Effector memory CD8-positive, alpha-beta T cell (primary cell): Measurements from ENCODE around the gene PTBP3.

ENCODE experiments used
- ATAC-seq: fragments of 150-1000 bp; cut with Tn5 transposase; replicated peaks from 2 replicates; pipeline ENCODE4 v1.10.0; 2021; ENCODE audit warnings: mild to moderate bottlenecking, moderate library complexity
- DNase-seq, 3 experiments: peaks; one replicate each; pipeline ENCODE4 v3.0.0; 2021
- H3K27ac Mint-ChIP-seq, 2 donors: one replicate each; pipeline ENCODE4 v1.8.0; 2022; ENCODE audit warnings: mild to moderate bottlenecking in 2 of 2, mixed read lengths in 2 of 2, moderate library complexity in 2 of 2
- H3K27me3 Mint-ChIP-seq, 2 donors: one replicate each; pipeline ENCODE4 v1.8.0; 2022; ENCODE audit warnings: mixed read lengths in 2 of 2
- H3K36me3 Mint-ChIP-seq: one replicate; pipeline ENCODE4 v1.8.0; 2022; ENCODE audit warnings: mild to moderate bottlenecking, moderate library complexity, mixed read lengths; ENCODE audit not compliant: insufficient read depth
- H3K4me1 Mint-ChIP-seq, 2 donors: one replicate each; pipeline ENCODE4 v1.8.0; 2022; ENCODE audit warnings: low read depth in 2 of 2, mixed read lengths in 2 of 2
- H3K4me3 Mint-ChIP-seq, 2 donors: one replicate each; pipeline ENCODE4 v1.8.0; 2022; ENCODE audit warnings: mild to moderate bottlenecking in 2 of 2, mixed read lengths in 2 of 2, moderate library complexity in 2 of 2
- H3K9me3 Mint-ChIP-seq, 2 donors: one replicate each; pipeline ENCODE4 v1.8.0; 2022; ENCODE audit warnings: mixed read lengths in 2 of 2

PTBP3 gene

DNA sequence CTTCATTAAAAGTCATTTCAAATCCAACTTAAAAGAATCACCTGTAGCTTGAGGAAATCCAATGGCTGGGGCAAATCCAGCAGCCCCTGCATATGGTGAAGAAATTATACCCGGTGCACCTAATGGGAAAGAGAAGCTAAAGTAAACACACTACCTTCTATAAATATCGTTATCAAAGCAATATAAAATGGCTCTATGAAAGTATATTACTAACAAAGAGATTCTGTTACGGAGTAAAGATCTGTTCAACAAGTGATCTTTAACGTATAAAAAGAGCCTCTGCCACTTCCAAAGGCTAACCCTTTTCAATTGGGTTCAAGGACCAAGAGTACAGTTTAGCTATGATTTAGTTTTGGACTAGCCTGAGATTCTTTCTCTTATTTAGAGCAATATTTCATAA lies 98.6 kb downstream of the PTBP3 start:
- Mint-ChIP-seq H3K4me3 (no peak overlapping the region), H3K9me3 (no peaks in the 10 kb centered on the region), H3K36me3 (peaks cover 13% of the 10 kb centered on the region), H3K27me3 (no peaks in the 10 kb centered on the region), H3K27ac (no peak overlapping the region), H3K4me1 (peaks cover 3 to 8% of the 10 kb centered on the region in 2 donors)
- no peak for ATAC-seq
- DNase-seq: no peak

- Mint-ChIP-seq H3K4me1 (peaks cover 0 to 8% of the 10 kb centered on the region in 2 donors), H3K4me3 (no peak overlapping the region), H3K9me3 (no peaks in the 10 kb centered on the region), H3K36me3 (peaks cover 20% of the 10 kb centered on the region), H3K27me3 (no peaks in the 10 kb centered on the region), H3K27ac (peak overlapping the region in 1 of 2 donors; percentile 56)
- ATAC-seq (no peak), DNase-seq (no peak)
Measured at GRCh38 chr9:112233769-112234168, 99.7 kb downstream of the PTBP3 start.

DNA sequence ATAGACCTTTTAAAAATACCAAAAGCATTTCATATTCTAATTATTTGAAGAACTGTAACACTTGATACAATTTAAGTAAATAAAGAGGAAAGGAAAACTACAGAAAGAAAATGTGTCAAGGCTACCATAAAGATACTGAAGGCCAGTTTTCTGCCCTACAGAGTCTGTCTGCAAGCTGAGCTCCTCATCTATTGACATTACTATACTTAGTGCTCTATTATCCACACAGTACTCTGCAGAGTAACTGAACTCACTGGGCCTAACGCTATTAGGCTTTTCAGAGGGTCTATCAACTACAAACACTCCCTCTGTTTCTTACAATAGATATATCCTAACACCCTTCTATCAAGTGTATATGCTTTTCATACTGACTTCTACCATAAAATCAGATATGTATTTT lies 101.2 kb downstream of the PTBP3 start:
- H3K27ac Mint-ChIP-seq: peak overlapping the region; percentile 7 to 72
- H3K4me3 Mint-ChIP-seq: no peak overlapping the region
- H3K9me3 Mint-ChIP-seq: no peaks in the 10 kb centered on the region
- H3K4me1 Mint-ChIP-seq: no peaks in the 10 kb centered on the region
- H3K36me3 Mint-ChIP-seq: peaks cover 28% of the 10 kb centered on the region
- H3K27me3 Mint-ChIP-seq: no peaks in the 10 kb centered on the region
- DNase-seq: no peak
- ATAC-seq: no peak

DNA sequence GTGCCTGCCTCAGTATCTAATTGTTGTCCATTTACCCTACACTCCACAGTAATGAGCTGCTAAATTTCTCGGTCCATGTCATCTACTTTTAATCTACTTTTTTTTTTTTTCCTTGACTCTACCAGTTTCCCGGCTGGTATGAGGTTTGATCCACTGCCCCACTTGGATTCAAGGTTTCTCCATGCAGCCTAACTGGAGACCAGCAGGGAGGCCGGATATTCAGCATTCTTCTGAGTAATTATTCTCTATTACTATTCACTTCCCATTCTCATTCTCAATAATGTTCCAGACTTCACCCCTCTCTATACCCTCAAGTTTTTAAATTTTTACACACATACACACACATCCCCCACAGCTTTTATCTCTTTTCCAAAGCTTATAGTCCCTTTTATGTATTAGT lies 107.3 kb downstream of the PTBP3 start:
- Mint-ChIP-seq H3K4me3 (no peak overlapping the region), H3K9me3 (no peaks in the 10 kb centered on the region), H3K27me3 (no peaks in the 10 kb centered on the region), H3K36me3 (peaks cover 71% of the 10 kb centered on the region), H3K4me1 (peaks cover 1 to 8% of the 10 kb centered on the region in 2 donors), H3K27ac (peak overlapping the region in 1 of 2 donors; percentile 21)
- no peak for DNase-seq
- ATAC-seq: no peak

- Mint-ChIP-seq H3K36me3 (peaks cover 71% of the 10 kb centered on the region), H3K4me3 (no peak overlapping the region), H3K4me1 (peaks cover 5 to 17% of the 10 kb centered on the region in 2 donors), H3K27me3 (no peaks in the 10 kb centered on the region), H3K27ac (peak overlapping the region; percentile 39 to 64), H3K9me3 (no peaks in the 10 kb centered on the region)
- DNase-seq: no peak
- ATAC-seq: no peak
Measured at GRCh38 chr9:112224401-112225289, 108.8 kb downstream of the PTBP3 start.

- ATAC-seq: peak; percentile 65
- H3K9me3 Mint-ChIP-seq: no peaks in the 10 kb centered on the region
- H3K4me1 Mint-ChIP-seq: peaks cover 8 to 38% of the 10 kb centered on the region in 2 donors
- peak in 1 of 3 experiments; percentile 3 for DNase-seq
- H3K4me3 Mint-ChIP-seq: peak overlapping the region; percentile 52 to 56
- H3K27ac Mint-ChIP-seq: peak overlapping the region; percentile 72 to 95
- no peaks in the 10 kb centered on the region for H3K27me3 Mint-ChIP-seq
- H3K36me3 Mint-ChIP-seq: peaks cover 47% of the 10 kb centered on the region
Measured at GRCh38 chr9:112218908-112219307, 114.5 kb downstream of the PTBP3 start.

DNA sequence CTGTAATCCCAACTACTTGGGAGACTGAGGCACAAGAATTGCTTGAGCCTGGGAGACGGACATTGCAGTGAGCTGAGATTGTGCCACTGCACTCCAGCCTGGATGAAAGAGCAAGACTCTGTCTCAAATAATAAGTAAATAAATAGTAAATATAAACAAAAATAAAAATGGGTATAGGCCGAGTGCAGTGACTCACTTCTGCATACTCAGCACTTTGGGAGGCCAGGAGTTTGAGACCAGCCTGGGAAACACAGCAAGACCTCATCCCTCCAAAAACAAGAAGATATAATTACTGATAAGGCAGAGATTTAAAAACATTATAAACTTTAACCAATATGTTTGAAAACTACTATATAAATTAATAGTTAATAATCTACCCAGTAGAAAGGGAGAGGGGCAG lies 120.5 kb downstream of the PTBP3 start:
- no peak for DNase-seq
- ATAC-seq: no peak
- Mint-ChIP-seq H3K9me3 (peaks cover 0 to 6% of the 10 kb centered on the region in 2 donors), H3K27me3 (no peaks in the 10 kb centered on the region), H3K36me3 (peaks cover 35% of the 10 kb centered on the region), H3K4me3 (no peak overlapping the region), H3K27ac (no peak overlapping the region), H3K4me1 (peaks cover 0 to 6% of the 10 kb centered on the region in 2 donors)

- H3K4me3 Mint-ChIP-seq: no peak overlapping the region
- peaks cover 0 to 12% of the 10 kb centered on the region in 2 donors for H3K9me3 Mint-ChIP-seq
- DNase-seq: no peak
- no peak overlapping the region for H3K27ac Mint-ChIP-seq
- peaks cover 0 to 2% of the 10 kb centered on the region in 2 donors for H3K4me1 Mint-ChIP-seq
- H3K27me3 Mint-ChIP-seq: no peaks in the 10 kb centered on the region
- peaks cover 22% of the 10 kb centered on the region for H3K36me3 Mint-ChIP-seq
- ATAC-seq: no peak
Measured at GRCh38 chr9:112207451-112207850, 126.0 kb downstream of the PTBP3 start.

DNA sequence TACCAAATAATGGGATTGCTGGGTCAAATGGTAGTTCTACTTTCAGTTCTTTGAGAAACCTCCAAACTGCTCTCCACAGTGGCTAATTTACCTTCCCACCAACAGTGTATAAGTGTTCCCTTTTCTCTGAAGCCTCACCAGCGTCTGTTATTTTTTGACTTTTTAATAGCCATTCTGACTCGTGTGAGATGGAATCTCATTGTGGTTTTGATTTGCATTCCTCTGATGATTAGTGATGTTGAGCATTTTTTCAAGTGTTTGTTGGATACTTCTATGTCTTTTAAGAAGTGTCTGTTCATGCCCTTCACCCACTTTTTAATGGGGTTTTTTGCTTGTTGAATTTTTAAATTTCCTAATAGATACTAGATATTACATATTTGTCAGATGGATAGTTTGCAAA lies 129.9 kb downstream of the PTBP3 start:
- H3K4me1 Mint-ChIP-seq: peaks cover 0 to 5% of the 10 kb centered on the region in 2 donors
- ATAC-seq (no peak), DNase-seq (no peak)
- peaks cover 0 to 12% of the 10 kb centered on the region in 2 donors for H3K9me3 Mint-ChIP-seq
- peaks cover 3% of the 10 kb centered on the region for H3K36me3 Mint-ChIP-seq
- H3K27ac Mint-ChIP-seq: no peak overlapping the region
- H3K27me3 Mint-ChIP-seq: no peaks in the 10 kb centered on the region
- no peak overlapping the region for H3K4me3 Mint-ChIP-seq

DNA sequence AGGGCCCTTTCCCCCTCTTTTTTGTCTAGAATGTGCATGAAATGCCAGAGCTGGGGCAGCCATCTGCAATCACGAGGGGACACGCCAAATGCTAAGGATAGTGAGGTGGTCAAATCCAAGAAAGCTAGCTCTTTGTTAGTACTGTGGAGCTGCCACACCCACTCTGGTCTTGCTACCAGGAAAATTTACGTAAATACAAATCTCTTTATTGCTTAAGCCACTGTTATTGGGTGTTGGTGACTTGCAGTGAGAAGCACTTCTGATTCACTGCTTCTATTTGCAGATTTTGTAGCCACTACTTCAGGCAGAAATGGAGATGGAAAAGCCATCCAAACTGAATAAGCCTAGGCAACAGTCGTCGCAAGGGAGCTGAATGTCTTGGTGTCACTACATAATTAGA lies 132.7 kb downstream of the PTBP3 start:
- H3K36me3 Mint-ChIP-seq: no peaks in the 10 kb centered on the region
- H3K4me1 Mint-ChIP-seq: peaks cover 0 to 6% of the 10 kb centered on the region in 2 donors
- no peak for ATAC-seq
- H3K4me3 Mint-ChIP-seq: no peak overlapping the region
- no peaks in the 10 kb centered on the region for H3K27me3 Mint-ChIP-seq
- DNase-seq: no peak
- no peaks in the 10 kb centered on the region for H3K9me3 Mint-ChIP-seq
- peak overlapping the region in 1 of 2 donors; percentile 75 for H3K27ac Mint-ChIP-seq

- Mint-ChIP-seq H3K4me1 (peaks cover 0 to 4% of the 10 kb centered on the region in 2 donors), H3K9me3 (no peaks in the 10 kb centered on the region), H3K4me3 (no peak overlapping the region), H3K36me3 (peaks cover 3% of the 10 kb centered on the region), H3K27me3 (no peaks in the 10 kb centered on the region), H3K27ac (no peak overlapping the region)
- ATAC-seq (no peak), DNase-seq (no peak)
Measured at GRCh38 chr9:112198646-112199045, 134.8 kb downstream of the PTBP3 start.

DNA sequence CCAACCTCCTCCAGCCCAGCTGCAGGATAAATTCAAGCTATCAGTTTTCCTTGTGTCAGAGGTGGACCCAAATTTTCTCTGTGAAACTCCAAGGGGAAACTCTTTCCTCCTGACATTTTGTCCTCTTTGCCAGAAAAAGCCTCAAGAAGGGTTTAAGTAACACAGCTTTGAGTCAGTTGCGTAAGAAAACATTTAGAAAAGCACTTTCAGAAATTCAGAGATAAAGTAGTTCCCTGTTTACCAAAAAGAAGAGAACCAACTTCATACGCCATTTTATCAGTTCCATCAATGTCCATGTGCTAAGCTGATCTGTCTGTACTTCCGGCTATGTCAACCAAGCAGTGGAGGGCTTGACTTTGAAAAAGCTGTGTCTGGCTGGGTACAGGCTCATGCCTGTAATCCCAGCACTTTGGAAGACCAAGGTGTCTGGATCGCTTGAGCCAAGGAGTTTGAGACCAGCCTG lies 138.4 kb downstream of the PTBP3 start:
- H3K9me3 Mint-ChIP-seq: no peaks in the 10 kb centered on the region
- peaks cover 0 to 4% of the 10 kb centered on the region in 2 donors for H3K4me1 Mint-ChIP-seq
- no peak overlapping the region for H3K4me3 Mint-ChIP-seq
- ATAC-seq (no peak), DNase-seq (no peak)
- H3K27ac Mint-ChIP-seq: peak overlapping the region in 1 of 2 donors; percentile 71
- no peaks in the 10 kb centered on the region for H3K27me3 Mint-ChIP-seq
- peaks cover 3% of the 10 kb centered on the region for H3K36me3 Mint-ChIP-seq

GRCh38 chr9:112193572-112194288 lies 139.7 kb downstream of the PTBP3 start:
- DNase-seq (no peak), ATAC-seq (no peak)
- H3K4me3 Mint-ChIP-seq: no peak overlapping the region
- peaks cover 0 to 2% of the 10 kb centered on the region in 2 donors for H3K4me1 Mint-ChIP-seq
- peaks cover 6% of the 10 kb centered on the region for H3K36me3 Mint-ChIP-seq
- H3K27ac Mint-ChIP-seq: no peak overlapping the region
- no peaks in the 10 kb centered on the region for H3K27me3 Mint-ChIP-seq
- H3K9me3 Mint-ChIP-seq: no peaks in the 10 kb centered on the region
